CD4-positive, alpha-beta T cell (primary cell): ENCODE results near the gene RNF152. TPM values are rescaled to one million over a fixed set of nuclear protein-coding genes. Genes with fewer than 3 reads are reported as not detected.

Experiments used
- ATAC-seq: fragments of 200-7000 bp; cut with Tn5 transposase; one replicate; pipeline ENCODE4 v1.10.0; 2022; ENCODE audit warnings: mild to moderate bottlenecking; ENCODE audit not compliant: poor library complexity
- CTCF ChIA-PET: fragments of 350-600 bp; sonication (Branson Sonifier 250); formaldehyde crosslinking; loops from one replicate; lab custom pipeline; 2021; ENCODE audit warnings: antibody characterized with exemption, inconsistent platforms; lab: Charles Lee
- POLR2A ChIA-PET: fragments of 350-600 bp; sonication (Branson Sonifier 250); formaldehyde crosslinking; loops from one replicate; lab custom pipeline; 2021; ENCODE audit warnings: antibody characterized with exemption, inconsistent platforms; lab: Charles Lee
- DNase-seq, 14 experiments: peaks; one replicate each; pipeline ENCODE4 v3.0.0-alpha.2; 2013 to 2020; ENCODE audit warnings: mixed read lengths in 2 of 14
- H3K27ac ChIP-seq, 2 donors: one replicate each; pipeline versions ENCODE4 v1.5.1 to v1.7.0; 2013; ENCODE audit warnings: low read length in 2 of 2, low read depth in 1 of 2, mild to moderate bottlenecking in 1 of 2
- H3K27me3 ChIP-seq, 2 experiments: 1 replicate in 1 of 2; 2 replicates in 1 of 2; pipeline versions ENCODE4 v1.6.1 to v1.7.0; 2013; ENCODE audit warnings: low read length in 2 of 2, control low read depth in 1 of 2, mild to moderate bottlenecking in 1 of 2, moderate library complexity in 1 of 2; ENCODE audit not compliant: insufficient read depth in 2 of 2, control insufficient read depth in 1 of 2
- H3K36me3 ChIP-seq: one replicate; pipeline ENCODE4 v1.6.1; 2013; ENCODE audit warnings: low read length, control low read depth; ENCODE audit not compliant: insufficient read depth
- H3K4me1 ChIP-seq: one replicate; pipeline ENCODE4 v1.6.1; 2013; ENCODE audit warnings: low read length, control low read depth; ENCODE audit not compliant: insufficient read depth
- H3K4me3 ChIP-seq: one replicate; pipeline ENCODE4 v1.5.1; 2013; ENCODE audit warnings: mild to moderate bottlenecking, low read length, moderate library complexity
- H3K9me3 ChIP-seq, 2 experiments: 1 replicate in 1 of 2; 2 replicates in 1 of 2; pipeline versions ENCODE4 v1.6.1 to v1.7.0; 2013; ENCODE audit warnings: low read length in 2 of 2, mild to moderate bottlenecking in 2 of 2, control low read depth in 1 of 2, moderate library complexity in 1 of 2; ENCODE audit not compliant: control insufficient read depth in 1 of 2, insufficient read depth in 1 of 2
- H3K27ac Mint-ChIP-seq: one replicate; pipeline ENCODE4 v1.8.0; 2020; ENCODE audit warnings: mixed read lengths
- H3K27me3 Mint-ChIP-seq: one replicate; pipeline ENCODE4 v1.8.0; 2021; ENCODE audit warnings: mixed read lengths
- H3K36me3 Mint-ChIP-seq: one replicate; pipeline ENCODE4 v1.8.0; 2021; ENCODE audit warnings: low read depth, mixed read lengths
- H3K4me1 Mint-ChIP-seq: one replicate; pipeline ENCODE4 v1.8.0; 2021; ENCODE audit warnings: low read depth, mixed read lengths
- H3K4me3 Mint-ChIP-seq: one replicate; pipeline ENCODE4 v1.8.0; 2020; ENCODE audit warnings: mild to moderate bottlenecking, mixed read lengths
- H3K9me3 Mint-ChIP-seq: one replicate; pipeline ENCODE4 v1.8.0; 2020; ENCODE audit warnings: mixed read lengths
- CTCF ChIP-seq: fragments of 200-600 bp; IDR thresholded peaks from one replicate; pipeline ENCODE4 v1.8.0; 2022; ENCODE audit warnings: antibody characterized with exemption, mild to moderate bottlenecking
- intact Hi-C, 2 experiments: fragments of 100-400 bp; cut with DNase I in 1 of 2; cut with micrococcal nuclease in 1 of 2; formaldehyde crosslinking; loops; one replicate each; pipeline versions ENCODE4 v1.15.1 to v1.9.0; 2023 to 2025; cut with DNase I, micrococcal nuclease
- total RNA-seq, 174 experiments: library from RNA in 2 of 174; stranded (reverse) in 2 of 174; gene quantifications; one replicate each; pipeline ENCODE4 v1.2.3 and lab custom pipeline; 2021 to 2026

The RNF152 gene
- total RNA-seq, 2 experiments from 2014 or later, result 0.60 to 1.0 TPM

- no peaks in the 10 kb centered on the region for H3K9me3 ChIP-seq
- peaks cover 5% of the 10 kb centered on the region for H3K27me3 Mint-ChIP-seq
- DNase-seq, result no peak
- H3K27ac Mint-ChIP-seq, result no peak overlapping the region
- intact Hi-C loops, result no loop called here
- H3K36me3 Mint-ChIP-seq, result no peaks in the 10 kb centered on the region
- no peaks in the 10 kb centered on the region for H3K9me3 Mint-ChIP-seq
- no peaks in the 10 kb centered on the region for H3K36me3 ChIP-seq
- no peak for TF ChIP-seq CTCF
- H3K4me3 ChIP-seq, result no peak overlapping the region
- ATAC-seq, result no peak
- CTCF ChIA-PET, result no interaction called here
- POLR2A ChIA-PET, result interaction anchor here (0.9 kb wide), 1 partner anchor 20 kb away, joined by 3 read pairs; no protein-coding TSS in a partner anchor
- H3K27ac ChIP-seq, result no peak overlapping the region
- H3K4me1 ChIP-seq, result peaks cover 9% of the 10 kb centered on the region
- H3K27me3 ChIP-seq, result no peaks in the 10 kb centered on the region
- no peak overlapping the region for H3K4me3 Mint-ChIP-seq
- peaks cover 24% of the 10 kb centered on the region for H3K4me1 Mint-ChIP-seq
Observed at GRCh38 chr18:61832858-61833257, 59.9 kb downstream of the RNF152 start.

- ChIA-PET CTCF (interaction anchor here (1.0 kb wide), 1 partner anchor 26 kb away, joined by 3 read pairs; no protein-coding TSS in a partner anchor), POLR2A (no interaction called here)
- Mint-ChIP-seq H3K9me3 (no peaks in the 10 kb centered on the region), H3K27me3 (peaks cover 5% of the 10 kb centered on the region), H3K4me3 (no peak overlapping the region), H3K4me1 (peaks cover 24% of the 10 kb centered on the region), H3K36me3 (no peaks in the 10 kb centered on the region), H3K27ac (no peak overlapping the region)
- ATAC-seq (no peak), DNase-seq (no peak)
- Histone ChIP-seq H3K9me3 (no peaks in the 10 kb centered on the region), H3K4me3 (no peak overlapping the region), H3K36me3 (no peaks in the 10 kb centered on the region), H3K4me1 (peaks cover 9% of the 10 kb centered on the region), H3K27ac (no peak overlapping the region), H3K27me3 (no peaks in the 10 kb centered on the region)
- intact Hi-C loops, result no loop called here
- TF ChIP-seq CTCF, result no peak
Observed at GRCh38 chr18:61831071-61831470, 61.7 kb downstream of the RNF152 start.

GRCh38 chr18:61829108-61829507, 63.7 kb downstream of the RNF152 start:
- H3K4me1 ChIP-seq, result peaks cover 9% of the 10 kb centered on the region
- no peak for DNase-seq
- Mint-ChIP-seq H3K4me3 (no peak overlapping the region), H3K9me3 (no peaks in the 10 kb centered on the region), H3K36me3 (no peaks in the 10 kb centered on the region), H3K27ac (no peak overlapping the region), H3K4me1 (peaks cover 16% of the 10 kb centered on the region), H3K27me3 (peaks cover 5% of the 10 kb centered on the region)
- no peak overlapping the region for H3K4me3 ChIP-seq
- no peak for ATAC-seq
- no peak for TF ChIP-seq CTCF
- ChIA-PET CTCF (no interaction called here), POLR2A (no interaction called here)
- no peaks in the 10 kb centered on the region for H3K36me3 ChIP-seq
- intact Hi-C loops, result no loop called here
- H3K27me3 ChIP-seq, result no peaks in the 10 kb centered on the region
- H3K9me3 ChIP-seq, result no peaks in the 10 kb centered on the region
- H3K27ac ChIP-seq, result no peak overlapping the region
